Glomerular visceral epithelial cell (primary cell): ENCODE measurements around the gene NUDT8.
"Not testable (repeated sequence)": the region's sequence is repeated elsewhere in the genome, so short reads cannot be mapped to it uniquely, and the experiment has no call there.

Experiments
- DNase-seq: peaks from one replicate; pipeline ENCODE4 v3.0.0-alpha.2; 2016; ENCODE audit errors: extremely low spot score

NUDT8 gene

GRCh38 chr11:67613313-67613959, 16.3 kb downstream of the NUDT8 start:
- DNase-seq = no peak

- DNase-seq = no peak
Measured at GRCh38 chr11:67612751-67613150, 17.0 kb downstream of the NUDT8 start.

GRCh38 chr11:67611704-67612587, 17.8 kb downstream of the NUDT8 start:
- no peak for DNase-seq

- DNase-seq = no peak
Measured at GRCh38 chr11:67611165-67611564, 18.6 kb downstream of the NUDT8 start.

- no peak for DNase-seq
Measured at GRCh38 chr11:67610302-67610868, 19.4 kb downstream of the NUDT8 start.

- DNase-seq = no peak
Measured at GRCh38 chr11:67609316-67609715, 20.4 kb downstream of the NUDT8 start.

GRCh38 chr11:67608486-67608885, 21.3 kb downstream of the NUDT8 start:
- no peak for DNase-seq

- DNase-seq = no peak
Measured at GRCh38 chr11:67607507-67607906, 22.2 kb downstream of the NUDT8 start.

GRCh38 chr11:67606492-67607295, 23.0 kb downstream of the NUDT8 start, which contains the start of gene NDUFV1:
Gene NDUFV1 (plus strand): TSS chr11:67606936. CDS start chr11:67607005, 69 bp downstream.
- peak; percentile 90 for DNase-seq

- DNase-seq = no peak
Measured at GRCh38 chr11:67606093-67606491, 23.6 kb downstream of the NUDT8 start.

- DNase-seq = no peak
Measured at GRCh38 chr11:67605231-67606011, 24.3 kb downstream of the NUDT8 start.

- no peak for DNase-seq
Measured at GRCh38 chr11:67604815-67605214, 24.9 kb downstream of the NUDT8 start.

- not testable (repeated sequence) for DNase-seq
Measured at GRCh38 chr11:67604119-67604518, 25.6 kb downstream of the NUDT8 start.

- DNase-seq = no peak
Measured at GRCh38 chr11:67601098-67601497, 28.6 kb downstream of the NUDT8 start.

- no peak for DNase-seq
Measured at GRCh38 chr11:67600324-67601029, 29.3 kb downstream of the NUDT8 start.

GRCh38 chr11:67599149-67599548, 30.6 kb downstream of the NUDT8 start:
- DNase-seq = no peak

GRCh38 chr11:67597963-67598362, 31.8 kb downstream of the NUDT8 start:
- not testable (repeated sequence) for DNase-seq

- not testable (repeated sequence) for DNase-seq
Measured at GRCh38 chr11:67597458-67597857, 32.3 kb downstream of the NUDT8 start.

- DNase-seq = no peak
Measured at GRCh38 chr11:67596753-67597300, 32.9 kb downstream of the NUDT8 start.

GRCh38 chr11:67594480-67594879, 35.3 kb downstream of the NUDT8 start:
- DNase-seq = no peak
